Epithelial cell of proximal tubule (primary cell): ENCODE results near the gene MEIOB. TPM values are rescaled to one million over a fixed set of nuclear protein-coding genes. Genes with fewer than 3 reads are reported as not detected.

Source experiments
- DNase-seq: peaks from one replicate; pipeline ENCODE4 v3.0.0-alpha.2; 2011; ENCODE audit warnings: low read depth
- H3K4me3 ChIP-seq: 2 replicates; pipeline ENCODE4 v1.5.1; 2011; ENCODE audit warnings: low read depth, mild to moderate bottlenecking, low read length
- CTCF ChIP-seq: conservative IDR thresholded peaks from 2 replicates; pipeline ENCODE4 v1.5.1; 2012; ENCODE audit warnings: low read depth, mild to moderate bottlenecking, low read length
- total RNA-seq: library from RNA; depleted of rRNA; stranded (reverse); fragments of >200 nt; gene quantifications from 2 replicates; pipeline ENCODE4 v1.2.3, GENCODE V29; 2015

Gene MEIOB
- total RNA-seq, 1 donor from 2014 or later, result 2.1 TPM

- no peak overlapping the region for H3K4me3 ChIP-seq
- no peak for TF ChIP-seq CTCF
- DNase-seq, result no peak
Measured at GRCh38 chr16:1790261-1790610, 81.7 kb downstream of the MEIOB start.

- TF ChIP-seq CTCF, result no peak
- DNase-seq, result no peak
- H3K4me3 ChIP-seq, result no peak overlapping the region
Measured at GRCh38 chr16:1789643-1790045, 82.3 kb downstream of the MEIOB start.

GRCh38 chr16:1788708-1789100 is 83.3 kb downstream of the MEIOB start:
- DNase-seq, result no peak
- no peak for TF ChIP-seq CTCF
- H3K4me3 ChIP-seq, result no peak overlapping the region

GRCh38 chr16:1788095-1788707 is 83.8 kb downstream of the MEIOB start:
- H3K4me3 ChIP-seq, result no peak overlapping the region
- TF ChIP-seq CTCF, result no peak
- no peak for DNase-seq

GRCh38 chr16:1787322-1788094 is 84.5 kb downstream of the MEIOB start:
- TF ChIP-seq CTCF, result no peak
- no peak for DNase-seq
- no peak overlapping the region for H3K4me3 ChIP-seq

- TF ChIP-seq CTCF, result no peak
Measured at GRCh38 chr16:1787056-1787321, 85.0 kb downstream of the MEIOB start.

More at GRCh38 chr16:1787056-1787321, 85.0 kb downstream of the MEIOB start:
- no peak overlapping the region for H3K4me3 ChIP-seq
- DNase-seq, result no peak
